ENCODE measurements around the gene ALG1. TPM values are rescaled to one million over a fixed set of nuclear protein-coding genes. Genes with fewer than 3 reads are reported as not detected.
"Not testable (repeated sequence)": the region's sequence is repeated elsewhere in the genome, so short reads cannot be mapped to it uniquely, and the experiment has no call there.

The ALG1 gene
- total RNA-seq, 2 experiments from 2014 or later, result 12.8 to 14.1 TPM

DNA sequence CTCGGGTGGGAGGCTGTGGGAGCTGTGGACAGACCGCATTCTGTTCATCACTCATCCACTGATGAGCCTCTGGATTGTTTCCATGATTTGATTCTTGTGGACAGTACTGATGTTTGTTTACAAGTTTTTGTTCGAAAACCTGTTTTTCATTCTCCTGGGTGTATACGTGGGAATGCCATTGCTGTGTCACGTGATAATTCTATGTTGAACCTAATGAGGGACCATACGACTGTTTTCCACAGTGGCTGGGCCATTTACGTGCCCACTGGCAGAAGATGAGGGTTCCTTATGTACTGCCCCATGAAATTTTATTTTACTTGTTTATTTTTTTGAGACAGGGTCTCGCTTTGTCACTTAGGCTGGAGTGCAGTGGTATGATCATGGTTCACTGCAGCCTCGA, 2.6 kb upstream of the ALG1 start:
- no peaks in the 10 kb centered on the region for H3K9me3 Mint-ChIP-seq
- no peak overlapping the region for H3K4me3 Mint-ChIP-seq
- POLR2A ChIA-PET, result no interaction called here
- no peak overlapping the region for H3K27ac Mint-ChIP-seq
- no peaks in the 10 kb centered on the region for H3K36me3 Mint-ChIP-seq
- H3K4me1 Mint-ChIP-seq (ENCODE audit: low read depth), result peaks cover 20% of the 10 kb centered on the region
- intact Hi-C loops (cut with micrococcal nuclease), result no loop called here
- H3K27me3 Mint-ChIP-seq, result no peaks in the 10 kb centered on the region
- DNase-seq, result no peak
- CTCF ChIA-PET, result no interaction called here

- intact Hi-C loops (cut with micrococcal nuclease), result loop anchor here (2.0 to 5.0 kb wide), 2 partner anchors 23 to 38 kb away; partner anchors contain the start of gene NAGPA
- Mint-ChIP-seq H3K27ac (no peak overlapping the region), H3K4me3 (no peak overlapping the region), H3K9me3 (no peaks in the 10 kb centered on the region), H3K4me1 (ENCODE audit: low read depth) (peaks cover 20% of the 10 kb centered on the region), H3K27me3 (no peaks in the 10 kb centered on the region), H3K36me3 (no peaks in the 10 kb centered on the region)
- ChIA-PET CTCF (interaction anchor here (1.2 kb wide), 1 partner anchor 15 kb away, joined by 3 read pairs; no protein-coding TSS in a partner anchor), POLR2A (no interaction called here)
- no peak for DNase-seq
Observed at GRCh38 chr16:5069854-5070253, 1.8 kb upstream of the ALG1 start.

GRCh38 chr16:5070431-5071186, 1.0 kb upstream of the ALG1 start:
- Mint-ChIP-seq H3K27me3 (no peaks in the 10 kb centered on the region), H3K4me3 (no peak overlapping the region), H3K4me1 (ENCODE audit: low read depth) (peaks cover 20% of the 10 kb centered on the region), H3K9me3 (no peaks in the 10 kb centered on the region), H3K27ac (peak overlapping the region; percentile 86), H3K36me3 (peaks cover 7% of the 10 kb centered on the region)
- ChIA-PET POLR2A (interaction anchor here (0.8 kb wide), 1 partner anchor 37 kb away, joined by 3 read pairs; the partner anchor contains the start of gene NAGPA), CTCF (interaction anchor here (1.2 to 1.5 kb wide), 4 partner anchors 14 to 22 kb away, joined by 3 to 4 read pairs (median 3); no protein-coding TSS in a partner anchor)
- intact Hi-C loops (cut with micrococcal nuclease), result loop anchor here (2.0 to 5.0 kb wide), 2 partner anchors 22 to 38 kb away; partner anchors contain the start of gene NAGPA
- no peak for DNase-seq

DNA sequence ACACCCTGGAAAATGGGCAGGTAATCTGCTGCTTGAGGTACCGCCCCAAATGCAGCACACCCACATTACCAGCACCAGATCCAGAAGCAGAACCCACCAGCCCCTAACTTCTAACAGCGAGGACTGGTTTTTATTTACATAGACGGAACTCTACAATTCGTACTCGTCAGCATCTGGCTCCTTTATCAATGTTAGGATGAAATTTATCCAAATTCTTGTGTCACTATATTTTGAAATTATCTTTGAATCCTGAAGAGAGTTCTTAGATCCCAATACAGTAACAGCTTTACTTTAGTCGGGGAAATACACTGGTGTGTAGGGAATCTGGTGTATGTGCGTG, 332 bp upstream of the ALG1 start:
- peaks cover 9% of the 10 kb centered on the region for H3K36me3 Mint-ChIP-seq
- H3K27ac Mint-ChIP-seq, result peak overlapping the region; percentile 86
- H3K9me3 Mint-ChIP-seq, result no peaks in the 10 kb centered on the region
- DNase-seq, result no peak
- peaks cover 20% of the 10 kb centered on the region for H3K4me1 Mint-ChIP-seq (ENCODE audit: low read depth)
- ChIA-PET CTCF (interaction anchor here (0.9 to 1.5 kb wide), 5 partner anchors 14 to 22 kb away, joined by 3 to 4 read pairs (median 3); no protein-coding TSS in a partner anchor), POLR2A (interaction anchor here (0.8 kb wide), 1 partner anchor 37 kb away, joined by 3 read pairs; the partner anchor contains the start of gene NAGPA)
- intact Hi-C loops (cut with micrococcal nuclease), result loop anchor here (2.0 to 5.0 kb wide), 2 partner anchors 21 to 39 kb away; partner anchors contain the start of gene NAGPA
- no peaks in the 10 kb centered on the region for H3K27me3 Mint-ChIP-seq
- H3K4me3 Mint-ChIP-seq, result peak overlapping the region; percentile 95

DNA sequence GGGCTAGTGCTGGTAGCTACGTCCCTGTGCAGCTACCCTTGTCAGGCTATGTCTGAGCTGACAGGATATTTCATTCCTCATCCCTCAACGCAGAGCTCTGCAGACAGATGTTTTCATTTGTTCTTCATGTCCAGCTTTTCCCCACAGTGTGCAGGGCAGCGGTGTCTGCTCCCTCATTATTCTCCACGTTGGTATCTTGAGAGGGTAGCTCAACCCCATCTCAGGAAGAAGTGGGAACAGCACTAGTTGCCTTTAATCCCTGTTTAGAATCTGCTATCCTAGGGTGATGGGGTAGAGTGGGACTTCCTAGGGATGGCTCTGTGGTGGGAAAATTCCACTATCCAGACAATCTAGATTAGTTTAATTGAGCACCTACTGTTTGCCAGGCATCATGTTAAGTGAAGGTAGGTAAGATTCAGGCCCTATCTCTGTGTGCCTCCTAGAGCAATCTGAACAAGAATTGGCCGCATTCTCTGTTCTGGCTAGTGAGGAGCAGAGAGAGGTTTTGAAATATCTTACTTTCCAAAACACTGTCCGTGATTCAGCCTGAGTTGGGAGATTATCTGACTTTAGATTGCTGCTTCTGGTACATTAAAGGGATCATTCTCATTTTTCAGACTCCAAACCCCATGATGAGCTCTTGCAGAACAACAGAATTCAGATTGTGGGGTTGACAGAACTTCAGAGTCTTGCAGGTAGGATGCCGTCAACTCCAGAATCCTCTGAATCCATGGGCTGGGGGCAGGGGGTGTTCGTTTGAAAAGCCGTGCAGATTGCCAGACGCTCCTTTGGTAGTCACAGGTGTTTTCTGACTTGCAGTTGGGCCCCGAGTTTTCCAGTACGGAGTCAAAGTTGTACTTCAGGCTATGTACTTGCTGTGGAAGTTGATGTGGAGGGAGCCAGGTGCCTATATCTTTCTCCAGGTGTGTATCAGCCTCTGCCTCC, 963 bp downstream of the ALG1 start:
- Mint-ChIP-seq H3K9me3 (no peaks in the 10 kb centered on the region), H3K4me3 (peak overlapping the region; percentile 95), H3K27me3 (no peaks in the 10 kb centered on the region), H3K4me1 (ENCODE audit: low read depth) (peaks cover 20% of the 10 kb centered on the region), H3K27ac (peak overlapping the region; percentile 86), H3K36me3 (peaks cover 9% of the 10 kb centered on the region)
- no peak for DNase-seq
- POLR2A ChIA-PET, result interaction anchor here (0.7 to 0.8 kb wide), 2 partner anchors 9 to 37 kb away, joined by 3 read pairs; no protein-coding TSS in a partner anchor
- intact Hi-C loops (cut with micrococcal nuclease), result loop anchor here (5.0 kb wide), 1 partner anchor 40 kb away; the partner anchor contains the start of gene NAGPA
- CTCF ChIA-PET, result interaction anchor here (0.9 to 2.5 kb wide), 3 partner anchors 12 to 19 kb away, joined by 3 to 10 read pairs (median 4); no protein-coding TSS in a partner anchor

DNA sequence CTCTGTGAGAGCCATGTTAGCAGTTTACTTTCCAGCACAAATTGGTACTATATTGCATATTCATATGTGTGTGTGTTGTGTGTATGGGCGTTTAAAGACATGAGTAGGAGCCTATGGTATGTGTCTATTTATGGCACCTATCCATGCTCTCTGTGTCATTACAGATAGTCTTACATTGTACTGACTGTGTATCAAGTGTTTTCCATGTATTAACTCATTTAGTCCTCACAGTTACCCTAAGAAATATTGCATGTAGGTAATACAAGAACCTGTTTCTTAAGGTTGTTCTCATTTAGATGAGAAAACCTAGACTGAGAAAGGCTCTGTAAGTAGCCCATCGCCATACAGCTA, 1.6 kb downstream of the ALG1 start:
- Mint-ChIP-seq H3K4me3 (peak overlapping the region; percentile 95), H3K9me3 (no peaks in the 10 kb centered on the region), H3K36me3 (peaks cover 13% of the 10 kb centered on the region), H3K4me1 (ENCODE audit: low read depth) (peaks cover 20% of the 10 kb centered on the region), H3K27me3 (no peaks in the 10 kb centered on the region), H3K27ac (no peak overlapping the region)
- POLR2A ChIA-PET, result no interaction called here
- CTCF ChIA-PET, result interaction anchor here (2.5 kb wide), 1 partner anchor 18 kb away, joined by 10 read pairs; no protein-coding TSS in a partner anchor
- no peak for DNase-seq
- intact Hi-C loops (cut with micrococcal nuclease), result loop anchor here (5.0 kb wide), 1 partner anchor 41 kb away; the partner anchor contains the start of gene NAGPA

- H3K27ac Mint-ChIP-seq, H3K9me3 Mint-ChIP-seq, H3K4me3 Mint-ChIP-seq, DNase-seq, POLR2A ChIA-PET, H3K27me3 Mint-ChIP-seq: not testable (repeated sequence)
- H3K4me1 Mint-ChIP-seq (ENCODE audit: low read depth), result peaks cover 20% of the 10 kb centered on the region
- intact Hi-C loops (cut with micrococcal nuclease), result loop anchor here (5.0 kb wide), 1 partner anchor 41 kb away; the partner anchor contains the start of gene NAGPA
- peaks cover 14% of the 10 kb centered on the region for H3K36me3 Mint-ChIP-seq
- CTCF ChIA-PET, result interaction anchor here (2.5 kb wide), 1 partner anchor 18 kb away, joined by 10 read pairs; no protein-coding TSS in a partner anchor
Observed at GRCh38 chr16:5073771-5074170, 2.1 kb downstream of the ALG1 start.

DNA sequence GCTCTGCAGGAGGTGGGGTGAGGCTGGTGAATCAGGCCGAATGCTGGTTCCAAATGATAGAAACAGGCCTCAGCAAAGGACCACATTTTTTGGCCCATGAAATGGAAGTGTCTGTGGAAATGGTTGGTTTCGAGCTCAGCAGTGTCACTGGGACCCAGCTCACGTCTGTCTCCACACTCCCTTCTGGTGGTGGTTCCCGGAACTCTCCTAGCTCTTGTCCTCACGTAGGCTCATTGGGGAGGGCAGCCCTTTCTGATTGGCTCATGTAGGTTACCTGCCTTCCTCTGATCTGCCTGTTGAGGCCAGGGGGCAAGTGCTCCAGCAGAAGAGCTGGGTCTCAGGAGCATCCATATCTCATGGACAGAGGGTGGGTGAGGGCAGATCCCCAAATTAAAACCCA, 4.0 kb downstream of the ALG1 start:
- CTCF ChIA-PET, result interaction anchor here (1.0 to 1.6 kb wide), 3 partner anchors 9 to 19 kb away, joined by 3 to 6 read pairs (median 4); no protein-coding TSS in a partner anchor
- no peaks in the 10 kb centered on the region for H3K9me3 Mint-ChIP-seq
- H3K36me3 Mint-ChIP-seq, result peaks cover 17% of the 10 kb centered on the region
- peaks cover 20% of the 10 kb centered on the region for H3K4me1 Mint-ChIP-seq (ENCODE audit: low read depth)
- intact Hi-C loops (cut with micrococcal nuclease), result no loop called here
- DNase-seq, result no peak
- H3K27ac Mint-ChIP-seq, result no peak overlapping the region
- no peak overlapping the region for H3K4me3 Mint-ChIP-seq
- POLR2A ChIA-PET, result no interaction called here
- no peaks in the 10 kb centered on the region for H3K27me3 Mint-ChIP-seq

DNA sequence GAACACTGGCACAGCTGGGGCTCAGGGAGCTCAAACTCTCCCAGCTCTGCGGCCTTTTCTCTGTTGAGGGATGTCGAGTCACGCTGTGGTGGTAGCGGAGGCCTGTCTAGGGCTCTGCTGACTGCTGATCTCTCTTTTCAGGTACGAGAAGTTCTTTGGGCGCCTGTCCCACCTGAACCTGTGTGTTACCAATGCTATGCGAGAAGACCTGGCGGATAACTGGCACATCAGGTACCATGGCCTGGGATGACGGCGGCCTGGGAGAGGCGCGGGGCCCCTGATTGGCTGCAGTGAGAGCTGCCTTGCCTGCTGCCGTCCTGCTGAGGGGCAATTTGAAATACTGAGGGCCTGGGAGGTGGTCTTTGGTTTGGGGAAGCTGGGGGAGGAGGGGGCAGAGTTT, 5.7 kb downstream of the ALG1 start:
- peaks cover 17% of the 10 kb centered on the region for H3K36me3 Mint-ChIP-seq
- peaks cover 10% of the 10 kb centered on the region for H3K4me1 Mint-ChIP-seq (ENCODE audit: low read depth)
- CTCF ChIA-PET, result no interaction called here

GRCh38 chr16:5078626-5079025, 7.0 kb downstream of the ALG1 start:
- intact Hi-C loops (cut with micrococcal nuclease), result no loop called here

More for the DNA sequence above, 5.7 kb downstream of the ALG1 start:
- Mint-ChIP-seq H3K27ac (no peak overlapping the region), H3K9me3 (no peaks in the 10 kb centered on the region), H3K4me3 (no peak overlapping the region), H3K27me3 (no peaks in the 10 kb centered on the region)
- intact Hi-C loops (cut with micrococcal nuclease), result no loop called here
- DNase-seq, result no peak
- POLR2A ChIA-PET, result no interaction called here

DNA sequence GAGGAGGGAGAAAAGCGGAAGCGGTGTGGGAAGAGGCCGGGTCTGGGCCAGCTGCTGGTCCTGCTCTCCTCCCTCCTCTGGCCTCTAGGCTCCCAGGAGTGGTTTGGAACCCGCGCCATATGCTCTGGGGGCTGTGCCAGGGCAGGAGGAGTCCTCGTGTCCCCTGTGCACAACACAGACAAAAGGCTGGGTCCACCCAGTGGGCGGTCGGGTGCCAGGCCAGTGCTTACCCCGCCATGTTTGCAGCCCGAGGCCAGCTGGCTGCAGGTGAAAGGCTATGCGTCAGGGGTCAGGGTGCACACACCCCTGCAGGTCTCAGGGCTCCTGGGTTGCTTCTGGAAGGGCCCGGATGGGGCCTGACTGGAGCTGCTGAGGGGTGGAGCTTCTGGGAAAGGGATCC, 8.8 kb downstream of the ALG1 start:
- H3K36me3 Mint-ChIP-seq, result peaks cover 20% of the 10 kb centered on the region
- intact Hi-C loops (cut with micrococcal nuclease); POLR2A ChIA-PET; CTCF ChIA-PET; H3K4me1 Mint-ChIP-seq (ENCODE audit: low read depth); H3K27me3 Mint-ChIP-seq; DNase-seq; H3K9me3 Mint-ChIP-seq; H3K4me3 Mint-ChIP-seq; H3K27ac Mint-ChIP-seq: not testable (repeated sequence)

More at GRCh38 chr16:5078626-5079025, 7.0 kb downstream of the ALG1 start:
- ChIA-PET CTCF (no interaction called here), POLR2A (no interaction called here)
- H3K27me3 Mint-ChIP-seq, result no peaks in the 10 kb centered on the region
- no peak overlapping the region for H3K4me3 Mint-ChIP-seq
- H3K9me3 Mint-ChIP-seq, result no peaks in the 10 kb centered on the region
- H3K36me3 Mint-ChIP-seq, result peaks cover 19% of the 10 kb centered on the region
- no peak for DNase-seq
- H3K4me1 Mint-ChIP-seq (ENCODE audit: low read depth), result no peaks in the 10 kb centered on the region
- H3K27ac Mint-ChIP-seq, result no peak overlapping the region

DNA sequence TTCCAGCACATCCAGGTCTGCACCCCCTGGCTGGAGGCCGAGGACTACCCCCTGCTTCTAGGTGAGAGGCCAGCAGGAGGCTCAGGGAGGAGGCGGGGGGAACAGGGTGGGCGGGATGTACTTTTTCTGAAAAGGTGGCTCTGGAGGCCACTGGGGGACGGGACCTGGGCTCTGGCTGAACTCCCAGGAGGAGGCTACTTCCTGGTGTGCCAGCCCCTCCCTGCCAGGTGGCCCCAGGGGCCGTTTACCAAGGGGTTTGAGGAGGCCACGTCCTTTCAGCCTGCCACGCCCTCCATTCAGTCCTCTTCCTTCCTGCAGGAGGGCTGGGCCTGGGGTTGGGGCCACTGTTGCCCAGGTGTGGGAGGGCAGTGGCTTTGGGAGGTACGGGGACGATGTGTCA, 9.4 kb downstream of the ALG1 start:
- H3K4me1 Mint-ChIP-seq (ENCODE audit: low read depth); intact Hi-C loops (cut with micrococcal nuclease); H3K4me3 Mint-ChIP-seq; H3K27ac Mint-ChIP-seq; DNase-seq; H3K9me3 Mint-ChIP-seq; H3K27me3 Mint-ChIP-seq; CTCF ChIA-PET; POLR2A ChIA-PET: not testable (repeated sequence)
- peaks cover 17% of the 10 kb centered on the region for H3K36me3 Mint-ChIP-seq

Measured in activated CD4-positive, alpha-beta memory T cell treated with anti-CD3 and anti-CD28 coated beads for 36 hours (primary cell).